ENCODE data around the gene STX4. TPM values are rescaled to one million over a fixed set of nuclear protein-coding genes. Genes with fewer than 3 reads are reported as not detected.

STX4 gene
- total and polyA plus RNA-seq, 9 of the 15 experiments (the other 6 are each of a cell fraction or from before 2014, with no cell fraction given) = 3.2 to 48.0 (median 21.5) TPM

- TF ChIP-seq SMC3 (conservative IDR thresholded peaks at IDR 0.05; ENCODE audit: insufficient read depth, low read depth, low read length) = no peak
- no peak for TF ChIP-seq ZBTB34 (CRISPR knock-in tag; IDR thresholded peaks at IDR 0.05)
- TF ChIP-seq ZNF639 (CRISPR knock-in tag; conservative IDR thresholded peaks at IDR 0.05 in 1 of 2, IDR thresholded peaks at IDR 0.05 in 1 of 2) = peak in 1 of 2 experiments; percentile 47; a peak in 2 of 4 replicates
- no peak for TF ChIP-seq MED1 (CRISPR knock-in tag; IDR thresholded peaks at IDR 0.05; ENCODE audit: borderline replicate concordance)
- no peak for TF ChIP-seq ZNF696 (CRISPR knock-in tag; conservative IDR thresholded peaks at IDR 0.05)
- no peak for TF ChIP-seq ZNF518B (CRISPR knock-in tag; IDR thresholded peaks at IDR 0.05)
- TF ChIP-seq CREBBP (IDR thresholded peaks at IDR 0.05; ENCODE audit: low read depth, low read length) = no peak
- no peak for TF ChIP-seq NCOA6 (IDR thresholded peaks at IDR 0.05)
- no peak for TF ChIP-seq RUNX1 (IDR thresholded peaks at IDR 0.05; ENCODE audit: low read depth)
- 0 out of 2 replicates have a peak, but pooled peaks have one; percentile 11 for TF ChIP-seq FOSL1 (tag; conservative IDR thresholded peaks at IDR 0.05)
- no peak for TF ChIP-seq ZBTB49 (CRISPR knock-in tag; IDR thresholded peaks at IDR 0.05; ENCODE audit: borderline replicate concordance)
- peak; percentile 93 for TF ChIP-seq ZNF592 (IDR thresholded peaks at IDR 0.05)
Observed at GRCh38 chr16:30992931-30993816, 40.2 kb upstream of the STX4 start (continued).

Measured in K562 (cell line).